NCI-H82 treated with DMSO at 0.1 percent for 48 hours (cell line): ENCODE data around the gene HOXA7.

Experiments used
- DNase-seq: peaks from one replicate; lab custom pipeline; 2025; ENCODE audit not compliant: unreplicated experiment; lab: John Stamatoyannopoulos, UW

Gene HOXA7

GRCh38 chr7:27122077-27122910 is 34.2 kb downstream of the HOXA7 start:
- DNase-seq, result no peak

DNA sequence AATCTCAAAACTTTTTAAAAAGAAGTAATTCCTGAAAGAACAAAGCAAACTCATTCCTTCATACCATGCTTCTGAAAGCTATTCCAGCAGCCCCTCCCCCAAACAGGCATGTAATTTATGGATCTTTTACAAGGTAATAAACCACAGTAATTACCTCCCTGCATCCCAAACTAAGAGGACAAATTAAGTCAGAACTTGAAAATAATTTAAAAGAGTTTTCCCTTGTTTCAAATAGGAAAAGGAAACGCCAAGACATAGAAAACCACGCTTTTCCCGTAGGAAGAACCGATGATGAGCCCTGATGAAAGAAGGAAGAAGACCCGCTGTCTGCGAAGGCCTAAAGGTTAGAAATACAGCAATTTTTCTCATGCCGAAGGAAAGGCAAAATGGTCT is 34.8 kb downstream of the HOXA7 start:
- no peak for DNase-seq

DNA sequence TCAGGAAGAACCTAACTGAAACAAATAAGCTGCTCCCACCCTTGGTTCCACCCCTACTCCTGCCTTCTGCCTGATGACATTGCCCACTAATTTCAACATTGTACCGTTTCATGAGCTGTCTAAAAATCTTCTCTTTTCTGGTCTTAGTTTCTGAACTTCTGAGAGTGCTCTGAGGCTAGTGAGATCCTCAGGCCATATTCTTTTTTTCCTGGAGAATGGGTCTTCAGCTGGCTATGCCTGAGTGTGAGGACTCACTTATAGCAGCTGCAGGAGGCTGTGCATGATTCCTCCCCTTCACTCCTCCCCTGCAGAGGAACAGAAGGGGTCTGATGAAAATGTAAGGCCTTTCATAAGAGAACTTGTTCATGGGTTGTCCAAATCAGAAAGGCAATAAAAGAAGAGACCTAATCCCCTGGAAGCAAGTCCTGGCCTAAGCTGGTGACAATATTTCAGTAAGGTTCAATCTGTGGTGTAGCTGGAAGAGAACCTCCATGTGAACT is 37.0 kb downstream of the HOXA7 start:
- no peak for DNase-seq

- DNase-seq, result no peak
These were observed 37.9 kb downstream of the HOXA7 start for GRCh38 chr7:27118580-27118979.

GRCh38 chr7:27117887-27118491 is 38.5 kb downstream of the HOXA7 start:
- no peak for DNase-seq

DNA sequence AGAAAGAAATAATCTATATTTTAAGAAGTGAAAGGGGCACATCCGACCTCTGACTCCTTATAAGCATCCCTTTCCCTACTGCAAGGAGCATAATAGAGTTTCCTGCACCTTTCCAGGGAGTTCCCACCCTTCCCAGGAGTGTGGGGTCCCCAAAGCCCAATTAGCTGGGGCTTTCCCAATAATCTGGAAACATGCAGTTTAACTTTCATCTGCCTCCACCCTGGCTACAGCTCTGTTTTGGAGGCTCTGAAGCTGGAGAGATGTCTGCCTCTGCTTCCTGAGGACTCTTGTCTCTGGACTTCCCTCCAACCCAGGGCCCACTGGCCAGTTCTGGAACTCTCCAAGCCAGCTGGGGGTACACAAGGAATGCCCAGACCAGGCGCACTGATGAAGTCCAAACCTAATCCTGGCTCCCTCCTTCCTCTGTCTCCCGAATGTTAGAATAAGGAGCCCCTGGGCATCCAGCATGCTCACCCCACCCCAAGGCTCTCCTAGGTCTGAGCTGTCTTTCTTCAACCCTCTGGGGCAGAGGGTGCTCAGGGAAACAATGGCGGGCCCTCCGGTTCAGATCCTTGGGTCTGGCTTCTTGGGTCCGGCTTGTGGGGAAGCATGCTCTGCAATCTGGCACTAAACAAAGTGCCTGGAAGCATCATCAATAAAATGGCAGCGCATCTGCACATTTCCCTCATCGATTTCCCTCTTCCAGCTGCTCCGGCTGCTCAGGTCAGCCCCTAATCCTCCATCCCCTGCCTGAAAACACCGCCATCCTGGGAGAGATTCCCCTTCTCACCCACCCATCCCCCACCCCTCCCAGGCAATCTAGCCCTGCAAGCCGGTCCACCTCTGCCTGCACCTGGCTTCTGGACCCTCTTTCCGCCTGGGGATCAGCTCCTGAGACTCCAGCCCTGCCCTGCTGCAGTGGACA is 39.3 kb downstream of the HOXA7 start:
- DNase-seq, result no peak

- DNase-seq, result no peak
These were observed 40.2 kb downstream of the HOXA7 start for GRCh38 chr7:27116031-27116961.

DNA sequence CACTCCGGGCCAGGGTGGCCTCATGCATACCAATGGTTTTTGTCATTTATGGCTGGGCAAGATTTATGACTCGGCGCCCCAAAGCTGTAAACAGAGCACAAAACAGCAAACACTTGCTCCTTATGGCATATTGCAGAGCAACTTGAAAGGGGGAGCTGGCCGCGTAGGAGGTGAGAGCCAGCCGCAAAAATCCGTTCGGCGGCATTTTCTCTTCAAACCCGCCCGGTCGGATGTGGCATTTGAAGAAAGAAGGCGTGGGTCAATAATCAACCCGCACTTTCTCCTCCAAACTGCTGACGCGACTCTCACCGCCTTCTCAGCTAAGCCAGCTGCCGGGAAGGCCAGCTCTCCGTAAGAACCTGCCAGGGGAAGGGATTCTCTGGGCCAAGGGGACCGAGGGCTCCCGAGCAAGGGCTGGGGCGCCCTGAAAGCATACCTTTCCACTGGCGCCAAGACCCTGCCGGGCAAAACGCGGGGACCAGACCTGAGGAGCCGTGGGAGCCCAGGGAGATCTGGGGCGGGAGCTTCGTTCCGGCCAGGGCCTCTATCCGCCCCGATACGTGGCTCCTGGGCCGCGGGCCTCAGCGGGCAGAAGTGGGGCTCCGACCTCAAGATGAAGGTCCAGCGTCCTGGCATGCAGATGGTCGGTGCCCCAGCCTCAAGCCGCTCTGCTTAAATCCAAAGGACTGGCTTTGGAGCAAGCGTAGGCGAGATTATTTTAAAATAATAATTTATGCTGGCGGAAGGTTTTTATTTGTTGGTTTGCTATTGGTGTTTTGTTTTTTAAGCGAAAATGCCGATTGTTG is 41.1 kb downstream of the HOXA7 start:
- DNase-seq, result no peak

DNA sequence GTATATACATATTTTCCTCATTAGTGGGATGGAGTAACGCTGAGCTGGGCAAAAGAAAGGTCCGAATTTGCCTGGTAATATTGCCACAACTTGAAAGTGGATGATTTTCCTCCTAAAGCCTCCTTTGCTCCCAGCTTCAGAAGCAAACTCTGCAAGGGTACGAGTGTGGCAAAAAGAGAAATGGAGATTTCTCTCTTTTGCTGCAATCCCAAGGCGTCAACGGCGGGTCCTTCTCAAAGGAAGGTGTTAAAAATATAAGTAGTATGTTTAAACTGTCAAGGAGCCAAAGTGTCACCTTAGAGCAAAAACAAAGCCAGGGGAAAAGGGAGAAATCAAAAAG is 41.6 kb downstream of the HOXA7 start:
- no peak for DNase-seq

- DNase-seq, result no peak
These were observed 42.3 kb downstream of the HOXA7 start for GRCh38 chr7:27113991-27114769.

- peak; percentile 60 for DNase-seq
These were observed 43.2 kb downstream of the HOXA7 start for GRCh38 chr7:27112955-27113949.

DNA sequence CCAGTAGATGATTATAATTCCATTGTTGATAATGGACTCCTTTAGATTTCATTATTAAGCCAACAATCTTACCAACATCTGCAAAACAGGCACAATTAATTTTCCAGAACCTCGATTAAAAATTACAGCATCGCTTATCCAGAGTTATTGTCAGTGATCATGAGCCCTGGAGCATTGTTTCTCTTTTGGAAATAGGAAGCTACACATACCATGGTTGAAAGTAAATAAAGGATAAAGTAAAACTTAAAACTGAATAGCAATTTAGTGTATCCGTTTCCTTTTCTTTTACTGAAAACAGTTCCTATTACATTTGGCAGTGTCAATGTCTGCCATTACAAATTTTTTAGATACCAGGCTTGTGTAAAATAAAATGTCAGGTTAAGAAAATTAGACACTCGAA is 44.1 kb downstream of the HOXA7 start:
- DNase-seq, result no peak

- no peak for DNase-seq
These were observed 44.7 kb downstream of the HOXA7 start for GRCh38 chr7:27111751-27112277.

GRCh38 chr7:27111042-27111750 is 45.3 kb downstream of the HOXA7 start:
- DNase-seq, result no peak

DNA sequence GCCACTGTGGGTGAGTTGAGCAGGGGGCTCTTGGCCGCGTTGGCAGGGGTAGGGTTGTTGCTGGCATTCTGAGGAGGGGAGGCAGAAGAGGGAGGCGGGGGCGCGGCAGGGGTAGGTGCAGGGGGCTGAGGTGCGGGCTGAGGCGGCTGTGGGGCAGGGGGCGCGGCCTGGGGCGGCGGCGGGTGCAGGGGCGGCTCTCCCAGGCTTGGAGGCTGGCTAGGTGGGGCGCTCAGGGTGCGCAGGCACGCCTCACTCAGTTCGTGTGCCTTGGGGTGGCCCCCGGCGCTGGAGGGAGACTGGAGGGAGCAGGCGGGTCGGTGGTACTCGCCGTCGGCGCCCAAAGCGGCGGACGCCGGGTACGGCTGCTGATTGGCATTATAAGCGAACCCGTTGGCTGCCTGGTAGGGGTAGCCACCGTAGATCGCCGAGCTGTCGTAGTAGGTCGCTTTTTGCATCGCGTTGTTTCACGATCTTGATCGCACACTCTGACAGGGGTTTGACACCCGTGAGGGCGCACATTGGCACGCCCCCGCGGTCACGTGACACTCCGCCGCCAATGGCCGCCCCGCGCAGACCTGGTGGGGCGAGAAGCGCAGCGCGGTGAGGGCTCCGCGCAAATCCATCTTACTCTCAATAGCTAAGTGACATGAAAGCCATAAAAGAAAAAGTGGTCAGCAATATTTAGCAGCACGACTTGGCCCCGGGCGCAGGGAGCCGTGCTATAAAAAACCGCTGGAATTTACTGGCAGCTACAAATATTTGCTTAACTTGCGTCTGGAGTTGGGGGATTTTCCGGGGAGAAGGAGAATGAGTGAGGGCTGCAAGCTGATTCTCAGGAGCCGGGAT is 46.1 kb downstream of the HOXA7 start:
- peak; percentile 37 for DNase-seq
